Subcutaneous abdominal adipose tissue (tissue), 5 donors: ENCODE data around the gene CHDH.

ENCODE experiments used
- H3K27ac ChIP-seq: one replicate; pipeline ENCODE4 v1.7.0; 2013; ENCODE audit warnings: low read depth, mild to moderate bottlenecking, inconsistent platforms, low read length, moderate library complexity
- H3K27me3 ChIP-seq, 5 donors: one replicate each; pipeline ENCODE4 v1.7.0; 2013; ENCODE audit warnings: low read length in 5 of 5, inconsistent platforms in 1 of 5; ENCODE audit not compliant: control insufficient read depth in 5 of 5, insufficient read depth in 4 of 5
- H3K36me3 ChIP-seq, 5 donors: one replicate each; pipeline ENCODE4 v1.7.0; 2013; ENCODE audit warnings: low read length in 5 of 5; ENCODE audit not compliant: control insufficient read depth in 5 of 5, insufficient read depth in 5 of 5
- H3K4me1 ChIP-seq, 5 donors: one replicate each; pipeline ENCODE4 v1.7.0; 2013; ENCODE audit warnings: low read length in 5 of 5, mild to moderate bottlenecking in 3 of 5, moderate library complexity in 1 of 5; ENCODE audit not compliant: control insufficient read depth in 5 of 5, insufficient read depth in 5 of 5
- H3K4me3 ChIP-seq, 5 donors: one replicate each; pipeline ENCODE4 v1.7.0; 2013; ENCODE audit warnings: low read length in 5 of 5, low read depth in 1 of 5
- H3K9ac ChIP-seq, 5 donors: one replicate each; pipeline ENCODE4 v1.7.0; 2013; ENCODE audit warnings: low read length in 5 of 5, mild to moderate bottlenecking in 4 of 5, moderate library complexity in 3 of 5
- H3K9me3 ChIP-seq, 5 donors: one replicate each; pipeline ENCODE4 v1.7.0; 2013; ENCODE audit warnings: low read length in 5 of 5; ENCODE audit not compliant: control insufficient read depth in 5 of 5
- donor health status: healthy.
- donor health status: healthy.
- donor health status: healthy.
- donor health status: healthy.
- donor health status: healthy.

The CHDH gene

DNA sequence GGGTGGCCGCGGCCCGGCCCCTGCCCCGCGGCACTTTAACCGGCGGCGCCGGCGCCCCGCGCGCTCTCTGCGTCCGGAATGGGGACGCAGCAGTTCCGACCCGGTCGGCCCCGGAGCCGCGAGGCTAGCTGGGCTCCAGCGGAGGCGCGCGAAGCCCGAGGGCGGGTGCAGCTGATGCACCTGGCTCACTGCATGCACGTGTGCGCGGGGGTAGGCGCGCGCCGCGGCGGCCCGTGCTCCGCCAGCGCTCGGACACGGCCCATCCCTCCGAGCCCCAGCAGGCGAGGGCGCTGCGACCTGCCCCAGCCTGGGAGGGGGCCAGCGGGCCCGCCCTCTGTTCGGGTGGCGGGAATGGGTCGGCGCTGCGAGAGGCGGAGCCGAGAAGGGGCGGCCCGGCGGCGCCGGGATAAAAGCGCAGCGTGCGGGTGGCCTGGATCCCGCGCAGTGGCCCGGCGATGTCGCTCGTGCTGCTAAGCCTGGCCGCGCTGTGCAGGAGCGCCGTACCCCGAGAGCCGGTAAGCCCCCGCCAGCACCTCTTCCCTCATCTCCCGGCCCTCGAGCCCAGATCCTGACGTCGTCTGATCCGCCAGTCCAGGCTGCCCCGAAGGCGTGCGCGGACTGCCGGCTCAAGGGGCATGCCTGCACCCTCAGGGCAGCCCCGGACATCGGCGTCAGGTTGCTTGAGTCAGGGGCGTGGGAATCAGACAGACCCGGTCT lies at the start of gene CHDH, which contains the start of gene IL17RB:
CHDH (minus strand) TSS at position 286 of the 717 bp plus-strand sequence. CDS start 22,411 bp downstream, outside the sequence.
IL17RB (plus strand) TSS at position 435 of the 717 bp plus-strand sequence; CDS start at position 456, 21 bp downstream.
- no peak within 1 kb of the TSS for H3K27ac ChIP-seq
- H3K36me3 ChIP-seq, result no peaks in the 10 kb centered on the region
- H3K4me1 ChIP-seq, result peaks cover 0 to 18% (median 13%) of the 10 kb centered on the region in 5 donors
- H3K9ac ChIP-seq, result peak within 1 kb of the TSS in 2 of 5 donors; percentile 49 to 62
- H3K4me3 ChIP-seq, result peak within 1 kb of the TSS; percentile 67 to 79 (median 76)
- H3K27me3 ChIP-seq, result peaks cover 8 to 24% (median 19%) of the 10 kb centered on the region in 5 donors
- no peaks in the 10 kb centered on the region for H3K9me3 ChIP-seq

DNA sequence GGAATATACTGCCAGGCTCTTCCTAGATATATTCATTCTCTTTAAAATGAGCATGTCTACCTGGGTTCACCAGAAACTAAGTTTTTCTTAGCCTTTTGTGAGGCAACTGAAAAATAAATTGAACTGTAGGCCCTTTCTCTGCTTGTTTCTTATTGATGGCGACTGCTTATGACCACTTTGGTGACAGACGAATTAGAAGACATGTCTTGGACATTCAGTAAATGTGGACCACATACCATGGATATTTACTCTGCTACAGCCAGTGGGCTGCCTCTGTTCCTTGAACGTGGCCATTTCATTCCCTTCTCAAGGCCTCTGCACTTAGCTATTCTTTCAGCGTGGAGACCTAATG lies 46.0 kb upstream of the CHDH start:
- peaks cover 11 to 25% (median 21%) of the 10 kb centered on the region in 5 donors for H3K4me1 ChIP-seq
- peak overlapping the region; percentile 96 for H3K27ac ChIP-seq
- H3K27me3 ChIP-seq, result peaks cover 0 to 7% (median 3%) of the 10 kb centered on the region in 5 donors
- H3K36me3 ChIP-seq, result peaks cover 2 to 10% (median 4%) of the 10 kb centered on the region in 5 donors
- peak overlapping the region in 4 of 5 donors; percentile 53 to 95 (median 65) for H3K9ac ChIP-seq
- H3K9me3 ChIP-seq, result no peaks in the 10 kb centered on the region
- peak overlapping the region; percentile 64 to 99 (median 85) for H3K4me3 ChIP-seq

DNA sequence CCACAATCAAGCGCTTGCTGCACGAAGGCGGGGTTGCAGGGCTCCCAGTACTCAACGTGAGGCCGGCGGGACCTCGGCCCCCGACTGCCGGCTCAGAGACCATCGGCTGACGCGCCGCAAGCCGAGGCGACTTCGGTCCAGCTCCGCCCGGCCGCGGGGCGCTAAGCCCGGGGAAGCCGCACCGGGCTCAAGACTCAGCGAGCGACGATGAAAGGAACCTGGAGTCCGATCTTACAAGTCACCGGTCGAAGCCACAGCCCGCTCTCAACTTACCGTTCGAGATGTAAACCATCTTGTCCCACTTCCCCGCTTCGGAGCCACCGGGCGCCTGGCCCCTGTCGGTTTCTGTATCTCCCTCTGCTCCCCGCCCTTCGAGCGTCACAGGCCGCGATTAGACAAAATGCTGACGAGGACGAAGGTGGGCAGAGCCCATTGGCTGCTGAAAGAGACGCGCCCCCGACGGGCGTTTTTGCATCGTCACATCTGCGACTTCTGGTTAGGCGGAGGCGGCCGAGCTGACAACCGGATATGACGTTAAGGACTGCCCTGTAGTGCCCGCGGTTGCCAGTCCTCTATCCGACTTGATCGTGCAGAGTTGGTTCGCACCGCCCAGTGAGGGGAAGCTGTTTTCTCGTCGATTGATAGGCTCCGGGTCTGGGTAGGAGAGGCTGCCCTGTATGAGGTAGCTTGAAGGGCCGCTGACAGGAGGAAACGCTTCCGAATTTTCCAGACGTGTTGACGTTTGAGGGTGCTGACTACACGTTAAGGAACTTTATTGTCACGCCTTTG lies 45.5 kb upstream of the CHDH start, which contains the start of gene SELENOK:
SELENOK (minus strand) TSS at position 363 of the 789 bp plus-strand sequence.
- H3K4me1 ChIP-seq, result peaks cover 11 to 25% (median 21%) of the 10 kb centered on the region in 5 donors
- peaks cover 0 to 3% (median 0%) of the 10 kb centered on the region in 5 donors for H3K27me3 ChIP-seq
- H3K36me3 ChIP-seq, result peaks cover 2 to 10% (median 8%) of the 10 kb centered on the region in 5 donors
- peak within 1 kb of the TSS; percentile 80 to 95 (median 88) for H3K9ac ChIP-seq
- peak within 1 kb of the TSS; percentile 96 for H3K27ac ChIP-seq
- no peaks in the 10 kb centered on the region for H3K9me3 ChIP-seq
- H3K4me3 ChIP-seq, result peak within 1 kb of the TSS; percentile 77 to 99 (median 94)

GRCh38 chr3:53890726-53891475 lies 44.7 kb upstream of the CHDH start:
- Histone ChIP-seq H3K4me3 (peak overlapping the region; percentile 77 to 99 (median 94)), H3K27me3 (peaks cover 0 to 3% (median 0%) of the 10 kb centered on the region in 5 donors), H3K27ac (peak overlapping the region; percentile 96), H3K36me3 (peaks cover 4 to 12% (median 10%) of the 10 kb centered on the region in 5 donors), H3K9me3 (no peaks in the 10 kb centered on the region), H3K9ac (peak overlapping the region; percentile 80 to 95 (median 88)), H3K4me1 (peaks cover 11 to 25% (median 21%) of the 10 kb centered on the region in 5 donors)

DNA sequence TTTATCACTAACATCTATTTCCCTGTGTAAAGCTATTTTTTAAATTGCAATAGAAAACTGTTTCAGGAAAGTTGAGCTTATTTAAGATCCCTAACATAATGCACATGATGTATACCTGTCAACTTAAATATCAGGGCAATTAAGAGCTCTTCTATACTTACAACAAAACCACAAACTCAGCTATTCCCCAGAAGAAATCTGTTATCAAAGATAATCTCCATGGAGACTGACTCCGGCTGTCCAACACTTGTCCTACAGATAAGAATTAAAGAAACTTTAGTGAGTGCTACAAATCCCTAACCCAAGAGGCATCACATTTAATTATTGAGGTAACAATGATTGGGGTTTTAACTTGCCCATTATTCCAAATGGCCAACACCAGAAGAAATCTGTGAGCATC lies 42.0 kb upstream of the CHDH start:
- H3K9ac ChIP-seq, result no peak overlapping the region
- no peak overlapping the region for H3K27ac ChIP-seq
- H3K4me3 ChIP-seq, result no peak overlapping the region
- no peaks in the 10 kb centered on the region for H3K9me3 ChIP-seq
- H3K36me3 ChIP-seq, result peaks cover 17 to 37% (median 26%) of the 10 kb centered on the region in 5 donors
- H3K27me3 ChIP-seq, result no peaks in the 10 kb centered on the region
- peaks cover 11 to 25% (median 21%) of the 10 kb centered on the region in 5 donors for H3K4me1 ChIP-seq

- Histone ChIP-seq H3K9me3 (no peaks in the 10 kb centered on the region), H3K4me3 (no peak overlapping the region), H3K27ac (no peak overlapping the region), H3K36me3 (peaks cover 17 to 39% (median 26%) of the 10 kb centered on the region in 5 donors), H3K9ac (no peak overlapping the region), H3K27me3 (no peaks in the 10 kb centered on the region), H3K4me1 (peaks cover 11 to 26% (median 22%) of the 10 kb centered on the region in 5 donors)
Measured at GRCh38 chr3:53887446-53887845, 41.2 kb upstream of the CHDH start.

GRCh38 chr3:53885239-53885638 lies 39.0 kb upstream of the CHDH start:
- peaks cover 17 to 39% (median 26%) of the 10 kb centered on the region in 5 donors for H3K36me3 ChIP-seq
- H3K4me3 ChIP-seq, result no peak overlapping the region

DNA sequence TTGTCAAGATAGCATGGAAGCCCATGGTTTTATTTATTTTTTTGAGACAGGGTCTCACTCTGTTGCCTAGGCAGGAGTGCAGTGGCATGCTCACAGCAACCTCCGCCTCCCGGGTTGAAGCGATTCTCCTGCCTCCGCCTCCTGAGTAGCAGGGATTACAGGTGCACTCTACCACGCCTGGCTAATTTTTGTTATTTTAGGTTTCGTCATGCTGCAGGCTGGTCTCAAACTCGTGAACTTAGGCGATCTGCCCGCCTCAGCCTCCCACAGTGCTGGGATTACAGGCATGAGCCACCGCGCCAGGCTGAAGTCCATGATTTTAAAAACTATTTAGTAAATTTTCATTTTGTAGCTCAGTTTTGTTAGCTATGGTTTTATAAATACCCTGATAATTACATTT lies 38.4 kb upstream of the CHDH start:
- Histone ChIP-seq H3K27me3 (no peaks in the 10 kb centered on the region), H3K36me3 (peaks cover 17 to 42% (median 28%) of the 10 kb centered on the region in 5 donors), H3K4me3 (no peak overlapping the region), H3K9ac (no peak overlapping the region), H3K4me1 (peaks cover 3 to 23% (median 18%) of the 10 kb centered on the region in 5 donors), H3K27ac (no peak overlapping the region), H3K9me3 (no peaks in the 10 kb centered on the region)

More at GRCh38 chr3:53885239-53885638, 39.0 kb upstream of the CHDH start:
- no peaks in the 10 kb centered on the region for H3K9me3 ChIP-seq
- no peak overlapping the region for H3K27ac ChIP-seq
- peaks cover 3 to 29% (median 23%) of the 10 kb centered on the region in 5 donors for H3K4me1 ChIP-seq
- H3K27me3 ChIP-seq, result no peaks in the 10 kb centered on the region
- no peak overlapping the region for H3K9ac ChIP-seq

- no peak overlapping the region for H3K4me3 ChIP-seq
- H3K27ac ChIP-seq, result no peak overlapping the region
- no peaks in the 10 kb centered on the region for H3K9me3 ChIP-seq
- H3K27me3 ChIP-seq, result no peaks in the 10 kb centered on the region
- peaks cover 3 to 21% (median 18%) of the 10 kb centered on the region in 5 donors for H3K4me1 ChIP-seq
- H3K36me3 ChIP-seq, result peaks cover 24 to 51% (median 38%) of the 10 kb centered on the region in 5 donors
- H3K9ac ChIP-seq, result no peak overlapping the region
Measured at GRCh38 chr3:53883008-53883407, 36.8 kb upstream of the CHDH start.
